Right lobe of liver (tissue), 4 donors: Measurements from ENCODE around the gene PPDPF.

Experiments
- CTCF ChIP-seq, 4 donors: fragments of 200-600 bp in 3 of 4; fragments of 450-650 bp in 1 of 4; IDR thresholded peaks; one replicate each; pipeline versions ENCODE4 v1.5.1 to v1.8.0; 2016 to 2022; ENCODE audit warnings: antibody characterized with exemption in 4 of 4, mild to moderate bottlenecking in 2 of 4
- POLR2A ChIP-seq: fragments of 450-650 bp; IDR thresholded peaks from one replicate; pipeline ENCODE4 v1.6.1; 2017; ENCODE audit warnings: antibody characterized with exemption, mild to moderate bottlenecking
- donor health status: DM: no; HTN: no; CAD: no.
- donor health status: DM: no; HTN: no; CAD: no.
- donor health status: DM: no; HTN: yes; CAD: no.

- TF ChIP-seq CTCF (IDR thresholded peaks at IDR 0.05) (no peak), POLR2A (no peak)
These were observed 5.4 kb downstream of the PPDPF start for GRCh38 chr20:63525971-63526370.
